ENCODE measurements around the gene CHAMP1. TPM values are rescaled to one million over a fixed set of nuclear protein-coding genes. Genes with fewer than 3 reads are reported as not detected.

The CHAMP1 gene
- total and polyA plus RNA-seq, 2 of the 8 experiments (the other 6 are each of a cell fraction or from before 2014, with no cell fraction given), result 26.8 to 41.9 TPM

- Histone ChIP-seq H4K20me1 (replicated peaks in 1 of 2; ENCODE audit: control insufficient read depth in 1 of 2, insufficient read depth in 2 of 2, low read length in 2 of 2) (peaks cover 0 to 1% of the 10 kb centered on the region in 2 experiments), H2BK12ac (ENCODE audit: low read depth, low read length) (no peak overlapping the region), H3K79me1 (ENCODE audit: low read depth, low read length) (peaks cover 2% of the 10 kb centered on the region; the same call in 1 of the 2 replicates), H2BK20ac (ENCODE audit: low read length) (no peak overlapping the region), H2AK5ac (ENCODE audit: low read depth, low read length) (no peak overlapping the region), H3K18ac (ENCODE audit: extremely low read depth, low read length) (no peak overlapping the region), H2BK5ac (ENCODE audit: low read depth, low read length) (no peak overlapping the region), H2AFZ (ENCODE audit: low read length) (peak overlapping the region; percentile 27; the same call in 1 of the 2 replicates), H2BK15ac (ENCODE audit: low read length) (no peak overlapping the region), H3K23ac (ENCODE audit: insufficient read length) (no peak overlapping the region), H3K14ac (ENCODE audit: insufficient read length) (no peak overlapping the region), H4K5ac (ENCODE audit: insufficient read length, low read depth, low read length) (no peak overlapping the region), H3K4me3 (ENCODE audit: extremely low read depth in 1 of 4, insufficient read depth in 2 of 4, low read depth in 3 of 4, low read length in 4 of 4) (peak overlapping the region; percentile 72 to 83 (median 76); a peak in 6 of 8 replicates), H3K4me1 (replicated peaks in 1 of 4; ENCODE audit: control insufficient read depth in 3 of 4, insufficient read depth in 4 of 4, low read length in 3 of 4) (0 out of 7 replicates have a peak, but pooled peaks cover 0 to 3% (median 0%) of the 10 kb centered on the region in 4 experiments), H3K79me2 (ENCODE audit: control insufficient read depth in 1 of 2, insufficient read depth in 2 of 2, low read length in 2 of 2) (peaks cover 0 to 38% of the 10 kb centered on the region in 2 experiments), H3K23me2 (ENCODE audit: low read depth, low read length) (peaks cover 4% of the 10 kb centered on the region; the same call in 1 of the 2 replicates), H3K27me3 (replicated peaks in 1 of 4; ENCODE audit: control insufficient read depth in 3 of 4, extremely low read depth in 1 of 4, insufficient read depth in 3 of 4, low read length in 3 of 4) (no peaks in the 10 kb centered on the region), H3K36me3 (ENCODE audit: control insufficient read depth in 2 of 4, insufficient read depth in 4 of 4, low read length in 3 of 4) (peaks cover 0 to 3% (median 0%) of the 10 kb centered on the region in 4 experiments; a peak in 1 of 8 replicates), H3K9ac (replicated peaks in 1 of 4; ENCODE audit: extremely low read depth in 1 of 4, low read depth in 3 of 4, low read length in 3 of 4) (peak overlapping the region in 1 of 4 experiments; percentile 91; a peak in 1 of 7 replicates), H3K4ac (replicated peaks; ENCODE audit: insufficient read length, low read depth, low read length) (no peak overlapping the region), H3K4me2 (ENCODE audit: insufficient read depth in 1 of 2, low read depth in 2 of 2, low read length in 2 of 2) (peak overlapping the region; percentile 75 to 79; a peak in 3 of 4 replicates), H2BK120ac (replicated peaks; ENCODE audit: low read depth, low read length) (peak overlapping the region; percentile 61), H4K91ac (replicated peaks; ENCODE audit: insufficient read length, low read length) (no peak overlapping the region), H3K27ac (ENCODE audit: low read depth, low read length) (no peak overlapping the region), H4K8ac (ENCODE audit: extremely low read depth, insufficient read depth, low read length) (peak overlapping the region; percentile 58; the same call in 1 of the 2 replicates), H3K9me3 (ENCODE audit: insufficient read depth in 2 of 2, low read depth in 1 of 2, low read length in 1 of 2) (no peaks in the 10 kb centered on the region), H3K56ac (replicated peaks; ENCODE audit: insufficient read length, low read depth, low read length) (peak overlapping the region; percentile 1)
- no peak for TF ChIP-seq SP4 (IDR thresholded peaks at IDR 0.05; ENCODE audit: low read length)
- FAIRE-seq (no peak), DNase-seq (ENCODE audit: low read depth in 1 of 2, low spot score in 2 of 2) (no peak)
- ChIA-PET CTCF (ENCODE audit: partially characterized antibody) (interaction anchor here (0.7 to 1.8 kb wide), 4 partner anchors 12 to 28 kb away, joined by 3 to 7 read pairs (median 4); no protein-coding TSS in a partner anchor), POLR2A (ENCODE audit: partially characterized antibody) (interaction anchor here (0.9 to 7.8 kb wide), 4 partner anchors 9 to 31 kb away, joined by 3 to 51 read pairs (median 4); partner anchors contain the start of gene UPF3A)
- WGBS, 2 experiments (ENCODE audit: extremely low coverage in 1 of 2, insufficient coverage in 1 of 2, insufficient read length in 1 of 2, insufficient replicate concordance in 2 of 2, low coverage in 1 of 2, low lambda C conversion rate in 2 of 2, missing lambda C conversion rate in 1 of 2), result 89% methylated on average over 17 of the region's 17 CpGs; no CpG with 5 or more reads in 1 of the 2 experiments
These were observed 1.0 kb upstream of the CHAMP1 start for GRCh38 chr13:114313061-114313860.
